Ishikawa (cell line): ENCODE measurements around the gene PLK2.

ENCODE experiments used
- CEBPB ChIP-seq: IDR thresholded peaks from 2 replicates; pipeline ENCODE4 v1.6.1; 2012
- CREB1 ChIP-seq: IDR thresholded peaks from 2 replicates; pipeline ENCODE4 v1.6.1; 2012; ENCODE audit warnings: low read depth
- EGR1 ChIP-seq: IDR thresholded peaks from 2 replicates; pipeline ENCODE4 v1.6.1; 2012
- EP300 ChIP-seq: IDR thresholded peaks from 2 replicates; pipeline ENCODE4 v1.6.1; 2012; ENCODE audit warnings: borderline replicate concordance
- FOXM1 ChIP-seq: IDR thresholded peaks from 2 replicates; pipeline ENCODE4 v1.6.1; 2012; ENCODE audit warnings: low read depth, borderline replicate concordance
- NFIC ChIP-seq: IDR thresholded peaks from 2 replicates; pipeline ENCODE4 v1.6.1; 2012
- RAD21 ChIP-seq: IDR thresholded peaks from 2 replicates; pipeline ENCODE4 v1.6.1; 2012; ENCODE audit warnings: low read depth
- TAF1 ChIP-seq: IDR thresholded peaks from 2 replicates; pipeline ENCODE4 v1.6.1; 2012; ENCODE audit warnings: low read depth, mild to moderate bottlenecking
- TEAD4 ChIP-seq: IDR thresholded peaks from 2 replicates; pipeline ENCODE4 v1.6.1; 2012
- YY1 ChIP-seq: IDR thresholded peaks from 2 replicates; pipeline ENCODE4 v1.6.1; 2012; ENCODE audit warnings: low read depth
- ZBTB7A ChIP-seq: IDR thresholded peaks from 2 replicates; pipeline ENCODE4 v1.6.1; 2012; ENCODE audit warnings: low read depth
- TF ChIP-seq, protein P1 (sequence below): IDR thresholded peaks from 2 replicates; pipeline ENCODE4 v1.6.1; 2012; ENCODE audit warnings: low read depth, mild to moderate bottlenecking
- TF ChIP-seq, protein P2 (sequence below): IDR thresholded peaks from 2 replicates; pipeline ENCODE4 v1.6.1; 2012
- TF ChIP-seq, protein P3 (sequence below): IDR thresholded peaks from 2 replicates; pipeline ENCODE4 v1.6.1; 2012

DNA sequence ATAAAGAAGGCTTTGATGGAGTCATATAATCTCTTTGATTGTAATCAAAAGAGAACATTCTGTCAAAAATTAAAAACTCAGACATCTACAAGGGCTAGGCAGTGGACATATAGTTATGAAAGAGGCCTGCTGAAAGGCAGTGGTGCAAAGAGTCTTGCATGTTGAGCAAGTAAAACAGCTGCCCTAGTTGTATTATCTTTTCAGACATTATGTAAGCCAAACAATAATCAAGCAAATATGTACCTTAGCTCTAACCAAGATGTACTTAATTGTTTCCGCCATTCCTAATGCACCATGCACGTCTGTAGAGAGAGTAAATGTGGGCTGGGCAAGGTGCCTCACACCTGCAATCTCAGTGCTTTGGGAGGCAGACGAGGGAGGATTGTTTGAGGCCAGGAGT lies 45.6 kb upstream of the PLK2 start:
- TF ChIP-seq, protein P1, sequence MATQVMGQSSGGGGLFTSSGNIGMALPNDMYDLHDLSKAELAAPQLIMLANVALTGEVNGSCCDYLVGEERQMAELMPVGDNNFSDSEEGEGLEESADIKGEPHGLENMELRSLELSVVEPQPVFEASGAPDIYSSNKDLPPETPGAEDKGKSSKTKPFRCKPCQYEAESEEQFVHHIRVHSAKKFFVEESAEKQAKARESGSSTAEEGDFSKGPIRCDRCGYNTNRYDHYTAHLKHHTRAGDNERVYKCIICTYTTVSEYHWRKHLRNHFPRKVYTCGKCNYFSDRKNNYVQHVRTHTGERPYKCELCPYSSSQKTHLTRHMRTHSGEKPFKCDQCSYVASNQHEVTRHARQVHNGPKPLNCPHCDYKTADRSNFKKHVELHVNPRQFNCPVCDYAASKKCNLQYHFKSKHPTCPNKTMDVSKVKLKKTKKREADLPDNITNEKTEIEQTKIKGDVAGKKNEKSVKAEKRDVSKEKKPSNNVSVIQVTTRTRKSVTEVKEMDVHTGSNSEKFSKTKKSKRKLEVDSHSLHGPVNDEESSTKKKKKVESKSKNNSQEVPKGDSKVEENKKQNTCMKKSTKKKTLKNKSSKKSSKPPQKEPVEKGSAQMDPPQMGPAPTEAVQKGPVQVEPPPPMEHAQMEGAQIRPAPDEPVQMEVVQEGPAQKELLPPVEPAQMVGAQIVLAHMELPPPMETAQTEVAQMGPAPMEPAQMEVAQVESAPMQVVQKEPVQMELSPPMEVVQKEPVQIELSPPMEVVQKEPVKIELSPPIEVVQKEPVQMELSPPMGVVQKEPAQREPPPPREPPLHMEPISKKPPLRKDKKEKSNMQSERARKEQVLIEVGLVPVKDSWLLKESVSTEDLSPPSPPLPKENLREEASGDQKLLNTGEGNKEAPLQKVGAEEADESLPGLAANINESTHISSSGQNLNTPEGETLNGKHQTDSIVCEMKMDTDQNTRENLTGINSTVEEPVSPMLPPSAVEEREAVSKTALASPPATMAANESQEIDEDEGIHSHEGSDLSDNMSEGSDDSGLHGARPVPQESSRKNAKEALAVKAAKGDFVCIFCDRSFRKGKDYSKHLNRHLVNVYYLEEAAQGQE: no peak
- TF ChIP-seq FOXM1 (no peak), RAD21 (no peak), CEBPB (no peak), TEAD4 (no peak), EP300 (no peak), YY1 (no peak), CREB1 (no peak), TAF1 (no peak), NFIC (no peak), EGR1 (no peak), ZBTB7A (no peak)
- TF ChIP-seq, protein P2, sequence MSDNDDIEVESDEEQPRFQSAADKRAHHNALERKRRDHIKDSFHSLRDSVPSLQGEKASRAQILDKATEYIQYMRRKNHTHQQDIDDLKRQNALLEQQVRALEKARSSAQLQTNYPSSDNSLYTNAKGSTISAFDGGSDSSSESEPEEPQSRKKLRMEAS: no peak
- TF ChIP-seq, protein P3, sequence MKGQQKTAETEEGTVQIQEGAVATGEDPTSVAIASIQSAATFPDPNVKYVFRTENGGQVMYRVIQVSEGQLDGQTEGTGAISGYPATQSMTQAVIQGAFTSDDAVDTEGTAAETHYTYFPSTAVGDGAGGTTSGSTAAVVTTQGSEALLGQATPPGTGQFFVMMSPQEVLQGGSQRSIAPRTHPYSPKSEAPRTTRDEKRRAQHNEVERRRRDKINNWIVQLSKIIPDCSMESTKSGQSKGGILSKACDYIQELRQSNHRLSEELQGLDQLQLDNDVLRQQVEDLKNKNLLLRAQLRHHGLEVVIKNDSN: no peak
